ENCODE data around the gene HINFP. TPM values are rescaled to one million over a fixed set of nuclear protein-coding genes. Genes with fewer than 3 reads are reported as not detected.

The HINFP gene
- total RNA-seq, 1 experiment from 2014 or later = 38.1 TPM

DNA sequence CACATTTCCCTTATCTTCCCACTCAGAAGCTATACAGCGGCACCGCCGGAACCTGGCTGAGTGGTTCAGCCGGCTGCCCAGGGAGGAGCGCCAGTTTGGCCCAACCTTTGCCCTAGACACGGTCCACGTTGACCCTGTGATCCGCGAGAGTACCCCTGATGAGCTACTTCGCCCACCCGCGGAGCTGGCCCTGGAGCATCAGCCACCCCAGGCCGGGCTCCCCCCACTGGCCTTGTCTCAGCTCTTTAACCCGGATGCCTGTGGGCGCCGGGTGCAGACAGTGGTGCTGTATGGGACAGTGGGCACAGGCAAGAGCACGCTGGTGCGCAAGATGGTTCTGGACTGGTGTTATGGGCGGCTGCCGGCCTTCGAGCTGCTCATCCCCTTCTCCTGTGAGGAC lies 52.1 kb downstream of the HINFP start:
- Histone ChIP-seq H3K36me3 (ENCODE audit: control insufficient read depth in 1 of 2, insufficient read depth in 2 of 2, low read length in 2 of 2) (peaks cover 0 to 5% of the 10 kb centered on the region in 2 experiments; a peak in 1 of 4 replicates), H3K4me3 (replicated peaks in 1 of 2; ENCODE audit: low read depth in 1 of 2, low read length in 2 of 2) (no peak overlapping the region), H3K27ac (ENCODE audit: low read depth, low read length) (no peak overlapping the region), H3K9me2 (ENCODE audit: insufficient read depth) (no peaks in the 10 kb centered on the region), H2AFZ (ENCODE audit: low read depth, low read length, poor library complexity, severe bottlenecking) (no peak overlapping the region), H3K9me3 (ENCODE audit: control insufficient read depth in 1 of 2, insufficient read depth in 1 of 2, low read depth in 1 of 2, low read length in 2 of 2) (no peaks in the 10 kb centered on the region), H3K4me1 (ENCODE audit: control insufficient read depth in 1 of 2, insufficient read depth in 2 of 2, low read length in 2 of 2) (peaks cover 14 to 28% of the 10 kb centered on the region in 2 experiments), H3K27me3 (ENCODE audit: insufficient read depth, low read length) (no peaks in the 10 kb centered on the region), H3K79me2 (ENCODE audit: insufficient read depth, low read length) (no peaks in the 10 kb centered on the region; the same call in 1 of the 2 replicates), H3K4me2 (ENCODE audit: low read length) (no peak overlapping the region), H3K9ac (ENCODE audit: low read length) (no peak overlapping the region), H4K20me1 (ENCODE audit: insufficient read depth) (no peaks in the 10 kb centered on the region)
- DNase-seq (ENCODE audit: low read depth, low spot score) (no peak), ATAC-seq (no peak)
- RAD21 ChIA-PET (ENCODE audit: low non-redundant PET in 1 of 2, low total read pairs in 2 of 2, uncharacterized antibody in 2 of 2, unreplicated experiment in 2 of 2) = no interaction called here
- BruUV-seq (replicated peaks) = no TSS peak
- no peak for TF ChIP-seq ZNF274 (IDR thresholded peaks at IDR 0.05; ENCODE audit: low read depth, low read length)
- no peak for TF ChIP-seq ATF3 (IDR thresholded peaks at IDR 0.05)
- no peak for TF ChIP-seq JUND (IDR thresholded peaks at IDR 0.05)
- no peak for TF ChIP-seq POLR2AphosphoS5 (IDR thresholded peaks at IDR 0.05; ENCODE audit: low read depth, low read length)
- TF ChIP-seq ZBTB33 (IDR thresholded peaks at IDR 0.05; ENCODE audit: extremely low read depth, insufficient replicate concordance, low read length) = no peak
- intact Hi-C loops (cut with micrococcal nuclease) = no loop called here
- CTCF ChIA-PET = no interaction called here
- POLR2A ChIA-PET = no interaction called here

- Histone ChIP-seq H3K36me3 (ENCODE audit: control insufficient read depth in 1 of 2, insufficient read depth in 2 of 2, low read length in 2 of 2) (peaks cover 0 to 5% of the 10 kb centered on the region in 2 experiments; a peak in 1 of 4 replicates), H3K4me2 (ENCODE audit: low read length) (peak overlapping the region; percentile 55), H2AFZ (ENCODE audit: low read depth, low read length, poor library complexity, severe bottlenecking) (no peak overlapping the region), H3K27ac (ENCODE audit: low read depth, low read length) (peak overlapping the region; percentile 51), H3K9me2 (ENCODE audit: insufficient read depth) (no peaks in the 10 kb centered on the region), H3K9ac (ENCODE audit: low read length) (no peak overlapping the region), H4K20me1 (ENCODE audit: insufficient read depth) (no peaks in the 10 kb centered on the region), H3K27me3 (ENCODE audit: insufficient read depth, low read length) (no peaks in the 10 kb centered on the region), H3K4me1 (ENCODE audit: control insufficient read depth in 1 of 2, insufficient read depth in 2 of 2, low read length in 2 of 2) (peaks cover 11 to 14% of the 10 kb centered on the region in 2 experiments), H3K79me2 (ENCODE audit: insufficient read depth, low read length) (no peaks in the 10 kb centered on the region), H3K9me3 (ENCODE audit: control insufficient read depth in 1 of 2, insufficient read depth in 1 of 2, low read depth in 1 of 2, low read length in 2 of 2) (no peaks in the 10 kb centered on the region), H3K4me3 (replicated peaks in 1 of 2; ENCODE audit: low read depth in 1 of 2, low read length in 2 of 2) (peak overlapping the region in 1 of 2 experiments; percentile 25; a peak in 1 of 4 replicates)
- DNase-seq (ENCODE audit: low read depth, low spot score) = no peak
- TF ChIP-seq YY1 (IDR thresholded peaks at IDR 0.05; ENCODE audit: extremely low read depth, insufficient replicate concordance, low read depth, low read length) (no peak), POLR2A (IDR thresholded peaks at IDR 0.05; ENCODE audit: borderline replicate concordance, extremely low read depth, insufficient read depth, insufficient read length) (no peak), ATF3 (IDR thresholded peaks at IDR 0.05) (no peak), ZBTB33 (IDR thresholded peaks at IDR 0.05; ENCODE audit: extremely low read depth, insufficient replicate concordance, low read length) (no peak), POLR2AphosphoS5 (IDR thresholded peaks at IDR 0.05; ENCODE audit: low read depth, low read length) (no peak), CBX3 (IDR thresholded peaks at IDR 0.05; ENCODE audit: low read depth) (no peak), CEBPB (IDR thresholded peaks at IDR 0.05; ENCODE audit: low read depth) (no peak)
- TF ChIP-seq, protein P1, sequence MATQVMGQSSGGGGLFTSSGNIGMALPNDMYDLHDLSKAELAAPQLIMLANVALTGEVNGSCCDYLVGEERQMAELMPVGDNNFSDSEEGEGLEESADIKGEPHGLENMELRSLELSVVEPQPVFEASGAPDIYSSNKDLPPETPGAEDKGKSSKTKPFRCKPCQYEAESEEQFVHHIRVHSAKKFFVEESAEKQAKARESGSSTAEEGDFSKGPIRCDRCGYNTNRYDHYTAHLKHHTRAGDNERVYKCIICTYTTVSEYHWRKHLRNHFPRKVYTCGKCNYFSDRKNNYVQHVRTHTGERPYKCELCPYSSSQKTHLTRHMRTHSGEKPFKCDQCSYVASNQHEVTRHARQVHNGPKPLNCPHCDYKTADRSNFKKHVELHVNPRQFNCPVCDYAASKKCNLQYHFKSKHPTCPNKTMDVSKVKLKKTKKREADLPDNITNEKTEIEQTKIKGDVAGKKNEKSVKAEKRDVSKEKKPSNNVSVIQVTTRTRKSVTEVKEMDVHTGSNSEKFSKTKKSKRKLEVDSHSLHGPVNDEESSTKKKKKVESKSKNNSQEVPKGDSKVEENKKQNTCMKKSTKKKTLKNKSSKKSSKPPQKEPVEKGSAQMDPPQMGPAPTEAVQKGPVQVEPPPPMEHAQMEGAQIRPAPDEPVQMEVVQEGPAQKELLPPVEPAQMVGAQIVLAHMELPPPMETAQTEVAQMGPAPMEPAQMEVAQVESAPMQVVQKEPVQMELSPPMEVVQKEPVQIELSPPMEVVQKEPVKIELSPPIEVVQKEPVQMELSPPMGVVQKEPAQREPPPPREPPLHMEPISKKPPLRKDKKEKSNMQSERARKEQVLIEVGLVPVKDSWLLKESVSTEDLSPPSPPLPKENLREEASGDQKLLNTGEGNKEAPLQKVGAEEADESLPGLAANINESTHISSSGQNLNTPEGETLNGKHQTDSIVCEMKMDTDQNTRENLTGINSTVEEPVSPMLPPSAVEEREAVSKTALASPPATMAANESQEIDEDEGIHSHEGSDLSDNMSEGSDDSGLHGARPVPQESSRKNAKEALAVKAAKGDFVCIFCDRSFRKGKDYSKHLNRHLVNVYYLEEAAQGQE (IDR thresholded peaks at IDR 0.05; ENCODE audit: low read depth) = no peak
- intact Hi-C loops (cut with micrococcal nuclease) = no loop called here
- ChIA-PET CTCF (no interaction called here), POLR2A (no interaction called here), RAD21 (ENCODE audit: low non-redundant PET in 1 of 2, low total read pairs in 2 of 2, uncharacterized antibody in 2 of 2, unreplicated experiment in 2 of 2) (no interaction called here)
- no TSS peak for BruUV-seq (replicated peaks)
- peak; percentile 67 for ATAC-seq
Observed at GRCh38 chr11:119175493-119176077, 54.2 kb downstream of the HINFP start.

All from HCT116 (cell line).